Measurements from ENCODE around the gene TRH.
A peak's percentile ranks its signal among the peaks of the same experiment; 100 is the strongest.
"Not testable (repeated sequence)": the region's sequence is repeated elsewhere in the genome, so short reads cannot be mapped to it uniquely, and the experiment has no call there.

Gene TRH

GRCh38 chr3:129984125-129984524 lies 9.6 kb downstream of the TRH start:
- no peaks in the 10 kb centered on the region for H3K4me1 ChIP-seq (ENCODE audit: control insufficient read depth, low read depth, low read length)
- H3K9me3 ChIP-seq (ENCODE audit: control insufficient read depth, low read depth, low read length): no peaks in the 10 kb centered on the region
- no peak overlapping the region for H3K4me3 ChIP-seq (ENCODE audit: low read length)
- no peak overlapping the region for H3K9ac ChIP-seq (ENCODE audit: low read length)
- H3K27ac ChIP-seq (ENCODE audit: low read length): no peak overlapping the region
- peaks cover 27% of the 10 kb centered on the region for H3K27me3 ChIP-seq (ENCODE audit: control insufficient read depth, insufficient read depth, low read length)
- H3K36me3 ChIP-seq (ENCODE audit: control insufficient read depth, low read depth, low read length): no peaks in the 10 kb centered on the region

GRCh38 chr3:129985113-129985512 lies 10.6 kb downstream of the TRH start:
- Histone ChIP-seq H3K27me3 (ENCODE audit: control insufficient read depth, insufficient read depth, low read length) (peaks cover 19% of the 10 kb centered on the region), H3K27ac (ENCODE audit: low read length) (no peak overlapping the region), H3K4me3 (ENCODE audit: low read length) (no peak overlapping the region), H3K9me3 (ENCODE audit: control insufficient read depth, low read depth, low read length) (no peaks in the 10 kb centered on the region), H3K9ac (ENCODE audit: low read length) (no peak overlapping the region), H3K4me1 (ENCODE audit: control insufficient read depth, low read depth, low read length) (no peaks in the 10 kb centered on the region), H3K36me3 (ENCODE audit: control insufficient read depth, low read depth, low read length) (no peaks in the 10 kb centered on the region)

GRCh38 chr3:129988429-129988828 lies 13.9 kb downstream of the TRH start:
- Histone ChIP-seq H3K9ac (ENCODE audit: low read length) (no peak overlapping the region), H3K27me3 (ENCODE audit: control insufficient read depth, insufficient read depth, low read length) (peaks cover 6% of the 10 kb centered on the region), H3K36me3 (ENCODE audit: control insufficient read depth, low read depth, low read length) (no peaks in the 10 kb centered on the region), H3K4me3 (ENCODE audit: low read length) (no peak overlapping the region), H3K9me3 (ENCODE audit: control insufficient read depth, low read depth, low read length) (no peaks in the 10 kb centered on the region), H3K27ac (ENCODE audit: low read length) (no peak overlapping the region), H3K4me1 (ENCODE audit: control insufficient read depth, low read depth, low read length) (no peaks in the 10 kb centered on the region)

- Histone ChIP-seq H3K27me3 (ENCODE audit: control insufficient read depth, insufficient read depth, low read length) (peaks cover 3% of the 10 kb centered on the region), H3K36me3 (ENCODE audit: control insufficient read depth, low read depth, low read length) (no peaks in the 10 kb centered on the region), H3K9ac (ENCODE audit: low read length) (no peak overlapping the region), H3K9me3 (ENCODE audit: control insufficient read depth, low read depth, low read length) (no peaks in the 10 kb centered on the region), H3K4me3 (ENCODE audit: low read length) (no peak overlapping the region), H3K4me1 (ENCODE audit: control insufficient read depth, low read depth, low read length) (no peaks in the 10 kb centered on the region), H3K27ac (ENCODE audit: low read length) (no peak overlapping the region)
Measured at GRCh38 chr3:129989414-129989813, 14.9 kb downstream of the TRH start.

GRCh38 chr3:129992781-129993180 lies 18.3 kb downstream of the TRH start:
- no peak overlapping the region for H3K9ac ChIP-seq (ENCODE audit: low read length)

GRCh38 chr3:129994883-129995559 lies 20.5 kb downstream of the TRH start:
- Histone ChIP-seq H3K27ac (ENCODE audit: low read length) (no peak overlapping the region), H3K9me3 (ENCODE audit: control insufficient read depth, low read depth, low read length) (no peaks in the 10 kb centered on the region), H3K4me1 (ENCODE audit: control insufficient read depth, low read depth, low read length) (no peaks in the 10 kb centered on the region), H3K36me3 (ENCODE audit: control insufficient read depth, low read depth, low read length) (no peaks in the 10 kb centered on the region), H3K4me3 (ENCODE audit: low read length) (no peak overlapping the region), H3K27me3 (ENCODE audit: control insufficient read depth, insufficient read depth, low read length) (peaks cover 3% of the 10 kb centered on the region), H3K9ac (ENCODE audit: low read length) (no peak overlapping the region)

More at GRCh38 chr3:129992781-129993180, 18.3 kb downstream of the TRH start:
- Histone ChIP-seq H3K36me3 (ENCODE audit: control insufficient read depth, low read depth, low read length) (no peaks in the 10 kb centered on the region), H3K4me3 (ENCODE audit: low read length) (no peak overlapping the region), H3K27me3 (ENCODE audit: control insufficient read depth, insufficient read depth, low read length) (peaks cover 3% of the 10 kb centered on the region), H3K4me1 (ENCODE audit: control insufficient read depth, low read depth, low read length) (no peaks in the 10 kb centered on the region), H3K27ac (ENCODE audit: low read length) (no peak overlapping the region), H3K9me3 (ENCODE audit: control insufficient read depth, low read depth, low read length) (no peaks in the 10 kb centered on the region)

- H3K9ac ChIP-seq (ENCODE audit: low read length): no peak overlapping the region
- no peaks in the 10 kb centered on the region for H3K9me3 ChIP-seq (ENCODE audit: control insufficient read depth, low read depth, low read length)
- H3K4me1 ChIP-seq (ENCODE audit: control insufficient read depth, low read depth, low read length): no peaks in the 10 kb centered on the region
- no peak overlapping the region for H3K4me3 ChIP-seq (ENCODE audit: low read length)
- H3K36me3 ChIP-seq (ENCODE audit: control insufficient read depth, low read depth, low read length): no peaks in the 10 kb centered on the region
- H3K27ac ChIP-seq (ENCODE audit: low read length): no peak overlapping the region
- peaks cover 8% of the 10 kb centered on the region for H3K27me3 ChIP-seq (ENCODE audit: control insufficient read depth, insufficient read depth, low read length)
Measured at GRCh38 chr3:129996073-129996472, 21.6 kb downstream of the TRH start.

- peaks cover 21% of the 10 kb centered on the region for H3K27me3 ChIP-seq (ENCODE audit: control insufficient read depth, insufficient read depth, low read length)
- not testable (repeated sequence) for H3K27ac ChIP-seq (ENCODE audit: low read length); H3K9me3 ChIP-seq (ENCODE audit: control insufficient read depth, low read depth, low read length); H3K4me3 ChIP-seq (ENCODE audit: low read length); H3K9ac ChIP-seq (ENCODE audit: low read length); H3K4me1 ChIP-seq (ENCODE audit: control insufficient read depth, low read depth, low read length); H3K36me3 ChIP-seq (ENCODE audit: control insufficient read depth, low read depth, low read length)
Measured at GRCh38 chr3:129999176-129999575, 24.7 kb downstream of the TRH start.

GRCh38 chr3:130002666-130003598 lies 28.4 kb downstream of the TRH start:
- H3K27ac ChIP-seq (ENCODE audit: low read length); H3K9ac ChIP-seq (ENCODE audit: low read length); H3K4me1 ChIP-seq (ENCODE audit: control insufficient read depth, low read depth, low read length); H3K36me3 ChIP-seq (ENCODE audit: control insufficient read depth, low read depth, low read length); H3K9me3 ChIP-seq (ENCODE audit: control insufficient read depth, low read depth, low read length): not testable (repeated sequence)
- Histone ChIP-seq H3K4me3 (ENCODE audit: low read length) (peak overlapping the region; percentile 42), H3K27me3 (ENCODE audit: control insufficient read depth, insufficient read depth, low read length) (peaks cover 21% of the 10 kb centered on the region)

- H3K36me3 ChIP-seq (ENCODE audit: control insufficient read depth, low read depth, low read length): no peaks in the 10 kb centered on the region
- H3K27ac ChIP-seq (ENCODE audit: low read length): no peak overlapping the region
- no peaks in the 10 kb centered on the region for H3K4me1 ChIP-seq (ENCODE audit: control insufficient read depth, low read depth, low read length)
Measured at GRCh38 chr3:130010556-130010955, 36.0 kb downstream of the TRH start.

GRCh38 chr3:130012108-130012507 lies 37.6 kb downstream of the TRH start:
- H3K9ac ChIP-seq (ENCODE audit: low read length); H3K27ac ChIP-seq (ENCODE audit: low read length); H3K9me3 ChIP-seq (ENCODE audit: control insufficient read depth, low read depth, low read length); H3K4me3 ChIP-seq (ENCODE audit: low read length); H3K36me3 ChIP-seq (ENCODE audit: control insufficient read depth, low read depth, low read length); H3K4me1 ChIP-seq (ENCODE audit: control insufficient read depth, low read depth, low read length); H3K27me3 ChIP-seq (ENCODE audit: control insufficient read depth, insufficient read depth, low read length): not testable (repeated sequence)

More at GRCh38 chr3:130010556-130010955, 36.0 kb downstream of the TRH start:
- H3K27me3 ChIP-seq (ENCODE audit: control insufficient read depth, insufficient read depth, low read length): no peaks in the 10 kb centered on the region
- H3K9me3 ChIP-seq (ENCODE audit: control insufficient read depth, low read depth, low read length): no peaks in the 10 kb centered on the region
- H3K4me3 ChIP-seq (ENCODE audit: low read length): no peak overlapping the region
- H3K9ac ChIP-seq (ENCODE audit: low read length): no peak overlapping the region

Measured in iPS-18a (cell line).